ENCODE results near the gene TOR1AIP2.

TOR1AIP2 gene

DNA sequence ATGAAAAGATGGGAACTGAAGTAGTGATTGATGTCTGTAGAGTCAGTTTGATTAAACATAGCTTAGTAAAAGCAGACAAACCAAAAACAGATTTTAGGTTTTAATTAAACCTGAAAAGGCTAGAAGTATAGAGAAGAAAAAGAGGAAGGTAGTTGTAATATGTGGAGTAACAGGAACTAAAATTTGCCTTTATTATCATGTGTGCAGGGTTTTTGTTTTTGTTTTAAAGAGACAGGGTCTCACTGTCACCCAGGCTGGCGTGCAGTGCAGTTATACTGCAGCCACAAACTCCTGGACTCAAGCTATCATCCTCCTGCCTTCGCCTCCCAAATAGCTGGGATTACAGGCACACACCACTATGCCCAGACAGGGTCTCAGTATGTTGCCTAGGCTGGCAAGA is 10.5 kb upstream of the TOR1AIP2 start:
- H3K27ac ChIP-seq = no peak overlapping the region
- ChIA-PET POLR2A (ENCODE audit: low non-redundant PET) (no interaction called here), CTCF (no interaction called here)
- DNase-seq (ENCODE audit: low spot score) = no peak
- TF ChIP-seq, protein P1, sequence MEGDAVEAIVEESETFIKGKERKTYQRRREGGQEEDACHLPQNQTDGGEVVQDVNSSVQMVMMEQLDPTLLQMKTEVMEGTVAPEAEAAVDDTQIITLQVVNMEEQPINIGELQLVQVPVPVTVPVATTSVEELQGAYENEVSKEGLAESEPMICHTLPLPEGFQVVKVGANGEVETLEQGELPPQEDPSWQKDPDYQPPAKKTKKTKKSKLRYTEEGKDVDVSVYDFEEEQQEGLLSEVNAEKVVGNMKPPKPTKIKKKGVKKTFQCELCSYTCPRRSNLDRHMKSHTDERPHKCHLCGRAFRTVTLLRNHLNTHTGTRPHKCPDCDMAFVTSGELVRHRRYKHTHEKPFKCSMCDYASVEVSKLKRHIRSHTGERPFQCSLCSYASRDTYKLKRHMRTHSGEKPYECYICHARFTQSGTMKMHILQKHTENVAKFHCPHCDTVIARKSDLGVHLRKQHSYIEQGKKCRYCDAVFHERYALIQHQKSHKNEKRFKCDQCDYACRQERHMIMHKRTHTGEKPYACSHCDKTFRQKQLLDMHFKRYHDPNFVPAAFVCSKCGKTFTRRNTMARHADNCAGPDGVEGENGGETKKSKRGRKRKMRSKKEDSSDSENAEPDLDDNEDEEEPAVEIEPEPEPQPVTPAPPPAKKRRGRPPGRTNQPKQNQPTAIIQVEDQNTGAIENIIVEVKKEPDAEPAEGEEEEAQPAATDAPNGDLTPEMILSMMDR (conservative IDR thresholded peaks at IDR 0.05; ENCODE audit: low read depth) = no peak

DNA sequence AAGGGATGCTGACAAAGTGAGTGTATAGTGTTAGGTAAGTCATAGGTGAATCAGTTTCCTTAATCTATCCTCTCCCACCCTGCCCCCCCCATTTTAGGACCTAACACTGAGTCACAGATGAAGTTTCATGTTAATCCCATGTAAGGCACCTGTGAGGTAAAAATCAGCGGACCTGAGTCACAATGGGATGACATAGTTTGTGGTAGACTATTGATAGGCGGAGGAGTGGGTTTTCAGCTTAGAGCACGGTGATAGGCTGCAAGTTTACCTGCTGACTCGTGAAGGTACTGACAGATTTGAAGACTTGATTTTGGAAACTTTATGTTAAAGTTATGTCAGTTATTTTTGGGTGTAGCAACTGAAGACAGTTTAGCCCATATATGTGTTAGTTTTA is 6.1 kb upstream of the TOR1AIP2 start:
- POLR2A ChIA-PET (ENCODE audit: low non-redundant PET) = no interaction called here
- DNase-seq (ENCODE audit: low spot score) = peak; percentile 78
- no peak overlapping the region for H3K27ac ChIP-seq
- CTCF ChIA-PET = no interaction called here
- TF ChIP-seq, protein P1 (conservative IDR thresholded peaks at IDR 0.05; ENCODE audit: low read depth) = no peak

DNA sequence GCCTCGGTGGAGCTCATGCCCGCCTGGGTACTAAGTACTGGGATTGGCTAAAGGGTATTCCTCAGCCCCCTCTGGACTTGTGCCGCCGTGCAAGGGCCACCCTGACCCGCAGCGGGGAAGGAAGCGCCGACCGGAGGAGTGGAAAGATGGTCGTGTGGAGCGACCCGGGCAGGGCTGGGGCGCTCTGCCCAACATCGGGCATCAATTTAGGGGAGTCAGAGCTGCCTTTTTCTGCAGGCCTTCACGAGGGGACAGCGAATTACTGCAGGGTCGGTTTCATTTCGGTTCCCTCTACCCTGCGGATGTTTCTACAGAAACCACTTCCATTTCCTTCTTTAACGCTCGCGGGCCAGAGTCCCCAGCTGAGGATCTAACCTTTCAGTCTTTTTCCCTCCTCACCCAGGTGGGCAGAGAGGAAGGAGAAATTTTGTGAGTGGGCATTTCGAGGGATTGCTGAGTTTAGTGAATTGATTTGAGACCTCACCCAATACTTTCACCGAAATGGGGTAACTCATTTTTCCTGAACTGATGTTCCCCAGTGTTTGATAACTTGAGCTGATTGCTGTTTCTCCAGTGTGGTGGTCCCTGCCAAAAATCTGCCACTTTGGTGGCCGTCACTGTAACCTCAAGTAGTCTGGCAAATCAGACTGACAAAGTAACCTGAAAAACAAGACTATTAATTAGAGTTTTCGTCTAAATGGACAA is 5.6 kb upstream of the TOR1AIP2 start:
- DNase-seq (ENCODE audit: low spot score) = peak; percentile 38
- CTCF ChIA-PET = interaction anchor here (0.5 to 0.6 kb wide), 2 partner anchors 42 to 562 kb away, joined by 3 read pairs; no protein-coding TSS in a partner anchor
- H3K27ac ChIP-seq = peak overlapping the region; percentile 98
- TF ChIP-seq, protein P1 (conservative IDR thresholded peaks at IDR 0.05; ENCODE audit: low read depth) = no peak
- POLR2A ChIA-PET (ENCODE audit: low non-redundant PET) = no interaction called here

DNA sequence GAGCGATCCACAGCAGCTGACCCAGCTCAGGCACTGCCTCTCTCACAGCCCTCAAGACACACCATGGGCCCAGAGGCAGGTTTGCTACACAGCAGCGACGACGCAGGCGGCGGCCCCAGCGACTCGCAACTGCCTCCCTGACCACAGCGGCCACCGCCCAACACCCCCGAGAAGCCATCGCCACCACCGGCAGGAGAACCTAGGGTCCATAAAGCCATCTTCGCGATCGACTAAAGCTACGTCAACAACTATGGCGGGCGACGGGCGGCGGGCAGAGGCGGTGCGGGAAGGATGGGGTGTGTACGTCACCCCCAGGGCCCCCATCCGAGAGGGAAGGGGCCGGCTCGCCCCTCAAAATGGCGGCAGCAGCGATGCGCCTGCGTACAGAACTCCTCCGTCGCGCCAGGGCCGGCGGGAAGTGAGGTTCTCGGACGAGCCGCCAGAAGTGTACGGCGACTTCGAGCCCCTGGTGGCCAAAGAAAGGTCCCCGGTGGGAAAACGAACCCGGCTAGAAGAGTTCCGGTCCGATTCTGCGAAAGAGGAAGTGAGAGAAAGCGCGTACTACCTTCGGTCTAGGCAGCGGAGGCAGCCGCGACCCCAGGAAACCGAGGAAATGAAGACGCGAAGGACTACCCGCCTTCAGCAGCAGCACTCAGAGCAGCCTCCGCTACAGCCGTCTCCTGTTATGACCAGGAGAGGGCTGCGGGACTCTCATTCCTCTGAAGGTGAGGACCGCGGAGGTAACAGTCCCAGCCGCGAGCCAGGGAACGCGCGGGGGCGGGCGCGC is 4.8 kb upstream of the TOR1AIP2 start, which contains the start of gene TOR1AIP1:
Gene TOR1AIP1, plus strand, starts transcription at position 33 of the 787 bp plus-strand sequence. Its CDS starts 218 bp downstream, at position 251.
- POLR2A ChIA-PET (ENCODE audit: low non-redundant PET) = no interaction called here
- CTCF ChIA-PET = interaction anchor here (0.5 to 0.7 kb wide), 4 partner anchors 18 to 1396 kb away, joined by 3 read pairs; no protein-coding TSS in a partner anchor
- peak within 1 kb of the TSS; percentile 98 for H3K27ac ChIP-seq
- DNase-seq (ENCODE audit: low spot score) = peak; percentile 90
- TF ChIP-seq, protein P1 (conservative IDR thresholded peaks at IDR 0.05; ENCODE audit: low read depth) = no peak

DNA sequence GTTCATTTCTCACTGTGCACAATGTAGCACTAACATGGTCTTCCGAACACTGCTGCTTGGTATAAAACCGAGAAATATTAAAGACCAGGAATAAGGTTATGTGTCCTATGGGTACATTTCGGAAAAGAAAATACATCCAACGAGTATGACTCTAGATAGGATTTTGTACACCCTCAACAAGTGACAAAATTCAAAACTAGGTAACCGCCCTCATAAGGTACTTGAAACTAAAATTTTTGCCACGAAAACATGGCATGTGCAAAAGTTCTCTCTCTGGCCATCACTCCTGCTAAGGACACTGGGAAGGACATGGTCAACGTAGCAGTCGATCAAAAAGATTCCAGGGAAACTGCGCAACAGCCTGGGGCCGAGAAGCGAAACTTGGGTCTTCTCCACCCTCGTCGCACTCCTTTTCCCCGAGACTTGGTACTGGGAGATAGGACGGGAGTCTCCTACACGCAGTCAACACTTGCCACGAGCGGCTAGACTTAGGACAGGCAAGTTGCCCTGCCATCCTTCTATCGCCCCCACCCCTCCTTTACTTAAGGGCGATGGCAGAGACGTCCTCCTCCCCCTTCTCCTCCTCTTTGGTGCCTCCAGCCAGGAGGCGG is 4.1 kb upstream of the TOR1AIP2 start:
- ChIA-PET POLR2A (ENCODE audit: low non-redundant PET) (no interaction called here), CTCF (interaction anchor here (0.5 to 0.7 kb wide), 2 partner anchors 17 to 1395 kb away, joined by 3 read pairs; no protein-coding TSS in a partner anchor)
- TF ChIP-seq, protein P1 (conservative IDR thresholded peaks at IDR 0.05; ENCODE audit: low read depth) = no peak
- peak overlapping the region; percentile 98 for H3K27ac ChIP-seq
- DNase-seq (ENCODE audit: low spot score) = peak; percentile 68

DNA sequence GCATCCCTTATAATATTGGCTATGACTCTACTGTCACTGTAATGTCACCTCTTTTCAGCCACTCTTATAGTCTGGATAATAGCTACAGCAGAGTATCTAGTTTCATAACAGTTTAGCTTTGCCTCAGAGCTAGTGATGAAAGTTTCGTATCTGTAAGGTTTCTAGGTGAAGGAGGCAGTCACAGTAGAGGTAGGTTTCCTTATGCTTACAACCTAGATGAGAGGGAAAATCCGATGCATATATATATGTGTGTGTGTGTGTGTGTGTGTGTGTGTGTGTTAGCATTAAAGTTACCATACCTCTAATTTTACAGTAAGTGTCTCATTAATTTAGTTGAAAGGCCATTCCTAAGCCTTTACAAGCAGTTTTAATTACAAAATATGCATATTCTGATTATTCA is 2.2 kb upstream of the TOR1AIP2 start:
- no peak for DNase-seq (ENCODE audit: low spot score)
- TF ChIP-seq, protein P1 (conservative IDR thresholded peaks at IDR 0.05; ENCODE audit: low read depth) = no peak
- H3K27ac ChIP-seq = no peak overlapping the region
- POLR2A ChIA-PET (ENCODE audit: low non-redundant PET) = no interaction called here
- CTCF ChIA-PET = interaction anchor here (0.7 kb wide), 1 partner anchor 98 kb away, joined by 3 read pairs; no protein-coding TSS in a partner anchor

Measured in RWPE1 (cell line).